Measurements from ENCODE around the gene TTF1. TPM values are rescaled to one million over a fixed set of nuclear protein-coding genes. Genes with fewer than 3 reads are reported as not detected.

TTF1 gene
- total RNA-seq, 4 donors from 2014 or later: 9.6 to 30.4 (median 12.0) TPM

DNA sequence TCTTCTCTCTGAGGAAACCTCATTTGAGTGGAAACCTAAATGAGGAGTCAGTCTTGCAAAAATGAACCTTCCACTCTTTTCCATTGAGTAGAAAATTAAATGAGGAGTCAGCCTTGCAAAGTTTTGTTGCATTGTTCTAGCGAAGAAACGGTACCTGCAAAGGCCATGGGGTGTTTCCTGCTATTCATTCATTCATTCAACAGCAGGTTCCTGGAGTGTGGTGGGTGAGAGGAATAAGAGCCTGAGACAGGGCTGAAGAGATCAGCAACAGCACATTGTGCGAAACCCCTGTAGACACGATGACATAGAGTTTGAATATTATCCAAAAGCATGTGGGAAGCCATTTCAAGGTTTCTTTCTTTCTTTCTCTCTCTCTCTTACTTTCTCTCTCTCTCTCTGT lies 37.2 kb downstream of the TTF1 start:
- Histone ChIP-seq H3K27ac (no peak overlapping the region), H3K27me3 (no peaks in the 10 kb centered on the region), H3K4me1 (no peaks in the 10 kb centered on the region), H3K9me3 (no peaks in the 10 kb centered on the region), H3K36me3 (peaks cover 0 to 6% (median 0%) of the 10 kb centered on the region in 3 donors), H3K4me3 (no peak overlapping the region)
- TF ChIP-seq, protein P1, sequence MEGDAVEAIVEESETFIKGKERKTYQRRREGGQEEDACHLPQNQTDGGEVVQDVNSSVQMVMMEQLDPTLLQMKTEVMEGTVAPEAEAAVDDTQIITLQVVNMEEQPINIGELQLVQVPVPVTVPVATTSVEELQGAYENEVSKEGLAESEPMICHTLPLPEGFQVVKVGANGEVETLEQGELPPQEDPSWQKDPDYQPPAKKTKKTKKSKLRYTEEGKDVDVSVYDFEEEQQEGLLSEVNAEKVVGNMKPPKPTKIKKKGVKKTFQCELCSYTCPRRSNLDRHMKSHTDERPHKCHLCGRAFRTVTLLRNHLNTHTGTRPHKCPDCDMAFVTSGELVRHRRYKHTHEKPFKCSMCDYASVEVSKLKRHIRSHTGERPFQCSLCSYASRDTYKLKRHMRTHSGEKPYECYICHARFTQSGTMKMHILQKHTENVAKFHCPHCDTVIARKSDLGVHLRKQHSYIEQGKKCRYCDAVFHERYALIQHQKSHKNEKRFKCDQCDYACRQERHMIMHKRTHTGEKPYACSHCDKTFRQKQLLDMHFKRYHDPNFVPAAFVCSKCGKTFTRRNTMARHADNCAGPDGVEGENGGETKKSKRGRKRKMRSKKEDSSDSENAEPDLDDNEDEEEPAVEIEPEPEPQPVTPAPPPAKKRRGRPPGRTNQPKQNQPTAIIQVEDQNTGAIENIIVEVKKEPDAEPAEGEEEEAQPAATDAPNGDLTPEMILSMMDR (IDR thresholded peaks at IDR 0.05): no peak
- DNase-seq (ENCODE audit: low spot score in 2 of 2): no peak
- 78 to 91% methylated on average over 4 of the region's 4 CpGs for WGBS, 2 donors

DNA sequence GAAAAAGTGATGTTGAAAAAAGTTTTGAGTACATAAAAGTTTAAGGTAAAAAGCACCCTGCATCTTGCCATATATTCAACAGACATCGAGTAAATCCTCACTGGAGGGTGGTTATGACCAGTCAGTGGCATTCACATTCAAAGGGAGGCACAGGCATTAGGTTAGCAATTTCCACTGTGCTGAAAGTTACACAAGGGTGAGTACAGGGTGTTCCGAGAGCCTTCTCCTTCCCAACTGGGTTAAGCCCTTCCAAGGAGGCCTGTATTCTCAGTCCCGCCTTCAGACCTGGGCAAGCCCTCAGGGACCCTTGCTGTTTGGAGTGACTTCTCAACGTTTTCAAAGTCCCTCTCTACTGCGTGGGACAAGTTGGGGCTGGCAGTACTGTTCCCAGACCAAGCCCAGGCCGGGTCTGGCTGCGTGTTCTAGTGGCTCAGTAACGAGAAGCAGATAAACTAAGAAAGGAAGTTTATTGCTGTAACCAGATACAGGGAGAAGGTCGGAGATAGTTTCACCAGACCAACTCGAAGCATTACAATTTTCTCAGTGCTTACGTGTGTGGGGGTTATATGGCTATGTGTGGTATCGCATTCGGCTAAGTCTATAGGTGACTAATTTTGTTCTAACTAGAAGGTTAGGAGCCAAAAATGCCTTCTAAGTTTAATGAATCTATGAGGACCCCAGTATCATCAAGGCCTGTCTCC lies 38.9 kb downstream of the TTF1 start:
- DNase-seq (ENCODE audit: low spot score in 2 of 2): no peak
- no peak for TF ChIP-seq POLR2A (IDR thresholded peaks at IDR 0.05)
- TF ChIP-seq, protein P1 (IDR thresholded peaks at IDR 0.05): no peak
- TF ChIP-seq EP300 (IDR thresholded peaks at IDR 0.05): no peak
- no peaks in the 10 kb centered on the region for H3K4me1 ChIP-seq
- no peak overlapping the region for H3K4me3 ChIP-seq
- peaks cover 0 to 4% (median 0%) of the 10 kb centered on the region in 3 donors for H3K36me3 ChIP-seq
- no peaks in the 10 kb centered on the region for H3K27me3 ChIP-seq
- H3K9me3 ChIP-seq: no peaks in the 10 kb centered on the region
- H3K27ac ChIP-seq: no peak overlapping the region
- WGBS, 2 donors: 57% methylated on average over 13 of the region's 13 CpGs

DNA sequence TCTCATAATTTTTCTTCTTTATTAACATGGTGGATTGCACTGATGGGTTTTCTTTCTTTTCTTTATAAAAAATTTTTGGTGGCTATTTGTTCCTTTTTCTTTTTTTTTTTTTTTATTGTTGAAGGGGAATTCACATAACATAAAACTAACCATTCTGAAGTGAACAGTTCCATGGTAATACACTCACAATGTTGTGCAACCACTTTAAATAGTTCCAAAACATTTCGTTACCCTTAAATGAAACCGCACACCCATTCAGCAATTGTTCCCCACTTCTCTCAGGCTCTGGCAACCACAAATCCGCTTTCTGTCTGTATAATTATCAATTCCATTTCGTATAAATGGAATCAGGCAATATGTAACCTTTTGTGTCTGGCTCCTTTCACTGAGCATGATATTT lies 40.2 kb downstream of the TTF1 start:
- Histone ChIP-seq H3K4me1 (no peaks in the 10 kb centered on the region), H3K27me3 (no peaks in the 10 kb centered on the region), H3K27ac (no peak overlapping the region), H3K36me3 (peaks cover 0 to 4% (median 0%) of the 10 kb centered on the region in 3 donors), H3K4me3 (no peak overlapping the region), H3K9me3 (no peaks in the 10 kb centered on the region)
- DNase-seq (ENCODE audit: low spot score in 2 of 2): no peak
- WGBS, 2 donors: 74 to 76% methylated on average over 4 of the region's 4 CpGs
- no peak for TF ChIP-seq EP300 (IDR thresholded peaks at IDR 0.05)
- no peak for TF ChIP-seq POLR2A (IDR thresholded peaks at IDR 0.05)
- TF ChIP-seq, protein P1 (IDR thresholded peaks at IDR 0.05): no peak

DNA sequence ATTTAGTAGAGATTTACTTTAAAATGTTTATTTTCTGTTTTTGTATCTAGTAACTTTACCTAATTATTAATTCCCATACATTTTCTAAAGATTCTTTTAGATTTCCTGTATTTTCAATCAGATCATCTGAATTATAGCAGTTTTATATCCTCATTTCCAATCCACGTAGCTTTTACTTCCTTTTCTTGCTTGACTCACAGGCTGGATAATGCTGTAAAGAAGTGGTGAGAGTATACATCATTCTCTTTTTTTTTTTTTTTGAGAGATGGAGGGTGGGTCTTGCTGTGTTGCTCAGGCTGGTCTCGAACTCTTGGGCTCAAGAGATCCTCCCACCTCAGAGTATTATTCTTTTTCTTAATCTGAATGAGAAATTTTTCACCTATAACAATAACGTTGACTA lies 40.7 kb downstream of the TTF1 start:
- DNase-seq (ENCODE audit: low spot score in 2 of 2): no peak
- TF ChIP-seq POLR2A (IDR thresholded peaks at IDR 0.05) (no peak), EP300 (IDR thresholded peaks at IDR 0.05) (no peak)
- TF ChIP-seq, protein P1 (IDR thresholded peaks at IDR 0.05): no peak
- Histone ChIP-seq H3K4me1 (no peaks in the 10 kb centered on the region), H3K36me3 (peaks cover 0 to under 1% (median 0%) of the 10 kb centered on the region in 3 donors), H3K4me3 (no peak overlapping the region), H3K27me3 (no peaks in the 10 kb centered on the region), H3K27ac (no peak overlapping the region), H3K9me3 (no peaks in the 10 kb centered on the region)
- WGBS, 2 donors: 65 to 77% methylated on average over 3 of the region's 3 CpGs

DNA sequence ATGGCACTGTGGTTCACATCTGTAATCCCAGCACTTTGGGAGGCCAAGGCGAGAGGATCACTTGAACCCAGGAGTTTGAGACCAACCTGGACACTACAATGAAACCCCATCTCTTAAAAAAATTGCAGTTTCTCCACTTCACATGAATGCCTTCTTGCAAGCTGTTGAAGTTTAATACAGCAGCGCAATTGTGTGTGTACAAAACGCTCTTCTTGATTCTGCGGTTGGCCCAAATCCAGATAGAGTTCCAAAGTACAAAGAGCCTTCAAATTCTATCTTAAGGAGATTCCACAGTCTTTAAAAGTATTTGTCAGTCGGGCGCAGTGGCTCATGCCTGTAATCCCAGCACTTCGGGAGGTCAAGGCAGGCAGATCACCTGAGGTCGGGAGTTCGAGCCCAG lies 42.6 kb downstream of the TTF1 start:
- no peak overlapping the region for H3K4me3 ChIP-seq
- no peaks in the 10 kb centered on the region for H3K36me3 ChIP-seq
- no peak for DNase-seq (ENCODE audit: low spot score in 2 of 2)
- H3K9me3 ChIP-seq: no peaks in the 10 kb centered on the region
- H3K4me1 ChIP-seq: no peaks in the 10 kb centered on the region
- H3K27ac ChIP-seq: no peak overlapping the region
- no peak for TF ChIP-seq POLR2A (IDR thresholded peaks at IDR 0.05)
- TF ChIP-seq EP300 (IDR thresholded peaks at IDR 0.05): no peak
- TF ChIP-seq, protein P1 (IDR thresholded peaks at IDR 0.05): no peak
- WGBS, 2 donors: 72 to 88% methylated on average over 9 of the region's 9 CpGs
- H3K27me3 ChIP-seq: no peaks in the 10 kb centered on the region
